LNCAP (cell line): ENCODE results near the gene PER3.

ENCODE experiments used
- TF ChIP-seq, protein P1 (sequence below): fragments of 450-650 bp; IDR thresholded peaks from 2 replicates; pipeline ENCODE4 v1.5.1; 2017; ENCODE audit warnings: mild to moderate bottlenecking

PER3 gene

DNA sequence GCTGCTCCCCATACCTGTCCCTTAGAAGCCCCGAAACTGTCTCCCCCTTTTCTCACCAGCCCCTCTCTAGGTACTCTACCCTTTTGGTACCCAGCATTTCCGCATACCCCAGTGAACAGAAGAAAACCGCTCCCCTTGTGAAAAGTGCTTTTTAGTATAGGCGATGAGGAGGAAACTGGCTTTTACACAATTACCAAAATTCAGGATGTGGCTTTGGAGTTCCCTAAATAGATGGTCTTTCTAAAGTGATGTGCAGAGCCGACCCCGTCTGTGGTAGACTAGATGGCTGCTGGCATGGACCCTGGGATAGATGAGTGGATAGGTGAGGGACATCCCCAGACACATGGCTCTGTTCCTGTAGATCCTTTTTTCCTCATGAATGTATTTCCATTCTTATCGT, 2.6 kb upstream of the PER3 start:
- TF ChIP-seq, protein P1, sequence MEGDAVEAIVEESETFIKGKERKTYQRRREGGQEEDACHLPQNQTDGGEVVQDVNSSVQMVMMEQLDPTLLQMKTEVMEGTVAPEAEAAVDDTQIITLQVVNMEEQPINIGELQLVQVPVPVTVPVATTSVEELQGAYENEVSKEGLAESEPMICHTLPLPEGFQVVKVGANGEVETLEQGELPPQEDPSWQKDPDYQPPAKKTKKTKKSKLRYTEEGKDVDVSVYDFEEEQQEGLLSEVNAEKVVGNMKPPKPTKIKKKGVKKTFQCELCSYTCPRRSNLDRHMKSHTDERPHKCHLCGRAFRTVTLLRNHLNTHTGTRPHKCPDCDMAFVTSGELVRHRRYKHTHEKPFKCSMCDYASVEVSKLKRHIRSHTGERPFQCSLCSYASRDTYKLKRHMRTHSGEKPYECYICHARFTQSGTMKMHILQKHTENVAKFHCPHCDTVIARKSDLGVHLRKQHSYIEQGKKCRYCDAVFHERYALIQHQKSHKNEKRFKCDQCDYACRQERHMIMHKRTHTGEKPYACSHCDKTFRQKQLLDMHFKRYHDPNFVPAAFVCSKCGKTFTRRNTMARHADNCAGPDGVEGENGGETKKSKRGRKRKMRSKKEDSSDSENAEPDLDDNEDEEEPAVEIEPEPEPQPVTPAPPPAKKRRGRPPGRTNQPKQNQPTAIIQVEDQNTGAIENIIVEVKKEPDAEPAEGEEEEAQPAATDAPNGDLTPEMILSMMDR, result no peak

DNA sequence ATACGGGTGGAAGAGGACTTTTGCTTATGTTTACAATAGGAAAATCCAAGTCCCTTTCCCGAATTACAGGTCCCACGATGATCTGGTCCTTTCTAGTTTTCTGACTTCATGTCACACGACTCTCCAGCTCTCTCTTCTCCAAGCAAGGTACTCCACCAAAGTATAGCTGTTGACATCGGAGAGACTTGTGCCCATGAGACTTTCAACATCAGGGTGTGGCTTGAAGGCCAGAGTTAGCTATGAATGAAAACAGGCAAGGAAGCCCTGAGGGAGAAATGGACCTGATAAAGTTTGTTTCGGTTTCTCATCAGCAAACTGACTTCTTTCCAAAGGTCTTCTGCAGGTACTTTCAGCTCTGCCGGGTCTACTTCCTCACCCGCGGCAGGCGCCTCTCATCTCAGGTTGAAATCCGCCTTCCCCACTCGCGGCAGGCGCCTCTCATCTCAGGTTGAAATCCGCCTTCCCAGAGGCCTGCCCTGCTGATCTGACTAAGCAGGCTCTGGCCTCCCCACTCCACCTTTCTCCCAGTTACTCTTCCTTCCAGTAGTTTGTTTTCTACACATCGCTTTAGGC, 2.1 kb upstream of the PER3 start:
- TF ChIP-seq, protein P1, result no peak

DNA sequence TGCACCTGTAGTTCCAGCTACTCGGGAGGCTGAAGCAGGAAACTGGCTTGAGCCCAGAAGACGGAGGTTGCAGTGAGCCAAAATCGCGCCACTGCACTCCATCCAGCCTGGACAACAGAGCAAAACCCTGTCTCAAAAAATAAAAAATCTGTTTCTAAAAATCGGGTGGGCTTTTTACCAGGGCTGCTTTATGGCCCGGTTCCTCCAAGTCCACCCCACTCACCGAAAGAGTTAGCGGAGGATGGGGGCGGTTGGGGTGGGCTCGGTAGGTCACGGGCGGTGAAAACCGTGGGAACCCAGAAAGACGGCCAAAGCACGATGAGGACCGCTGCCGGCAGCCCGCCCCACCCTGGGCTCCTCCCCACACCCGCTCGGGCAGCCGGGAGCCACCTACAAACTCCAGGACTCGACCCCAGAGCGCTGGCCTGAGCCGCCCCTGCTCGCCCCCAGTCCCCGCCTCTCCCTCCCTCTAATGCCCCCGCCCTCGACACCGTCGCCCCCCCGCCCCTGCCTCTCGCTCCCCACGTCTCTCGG, 846 bp upstream of the PER3 start:
- TF ChIP-seq, protein P1, result no peak

DNA sequence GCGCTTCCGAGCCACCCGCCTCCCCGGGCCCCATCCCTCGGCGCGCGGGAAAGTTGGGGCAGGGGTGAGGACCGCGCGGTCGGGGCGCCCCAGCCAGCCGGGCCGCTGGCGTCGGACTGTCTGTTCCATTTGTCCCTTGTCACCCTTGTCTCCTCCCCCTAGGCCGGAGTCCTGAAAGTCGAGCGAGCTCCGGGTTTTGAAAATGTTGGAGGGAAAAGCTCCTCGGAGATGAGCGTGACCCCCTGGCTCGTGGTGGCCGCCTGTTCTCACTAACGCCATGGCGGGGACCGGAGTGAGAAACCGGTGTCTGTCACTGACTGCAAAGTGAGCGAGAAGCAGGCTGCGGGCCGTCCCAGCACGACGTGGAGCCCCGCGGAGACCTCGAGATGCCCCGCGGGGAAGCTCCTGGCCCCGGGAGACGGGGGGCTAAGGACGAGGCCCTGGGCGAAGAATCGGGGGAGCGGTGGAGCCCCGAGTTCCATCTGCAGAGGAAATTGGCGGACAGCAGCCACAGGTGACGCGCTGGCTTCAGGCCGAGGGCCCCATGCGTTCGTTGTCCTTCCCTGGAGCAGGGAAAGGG, 491 bp downstream of the PER3 start:
- TF ChIP-seq, protein P1, result no peak

DNA sequence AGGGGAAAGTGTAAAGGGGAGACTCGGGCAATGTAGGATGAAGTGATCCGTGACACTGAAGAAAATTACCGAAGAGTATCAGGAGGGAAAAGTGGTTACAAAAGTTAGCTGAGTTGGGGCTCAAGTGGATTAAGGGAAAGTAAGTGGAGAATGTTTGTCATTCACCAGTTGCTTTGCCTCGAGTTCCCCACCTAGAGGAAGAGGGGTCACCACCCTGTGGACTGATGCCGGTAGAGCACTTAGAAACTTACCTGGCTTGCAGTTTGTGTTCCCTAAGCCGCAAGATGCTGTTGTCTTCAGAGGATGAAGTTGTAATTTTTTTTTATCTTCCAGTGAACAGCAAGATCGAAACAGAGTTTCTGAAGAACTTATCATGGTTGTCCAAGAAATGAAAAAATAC, 1.0 kb downstream of the PER3 start:
- TF ChIP-seq, protein P1, result no peak

DNA sequence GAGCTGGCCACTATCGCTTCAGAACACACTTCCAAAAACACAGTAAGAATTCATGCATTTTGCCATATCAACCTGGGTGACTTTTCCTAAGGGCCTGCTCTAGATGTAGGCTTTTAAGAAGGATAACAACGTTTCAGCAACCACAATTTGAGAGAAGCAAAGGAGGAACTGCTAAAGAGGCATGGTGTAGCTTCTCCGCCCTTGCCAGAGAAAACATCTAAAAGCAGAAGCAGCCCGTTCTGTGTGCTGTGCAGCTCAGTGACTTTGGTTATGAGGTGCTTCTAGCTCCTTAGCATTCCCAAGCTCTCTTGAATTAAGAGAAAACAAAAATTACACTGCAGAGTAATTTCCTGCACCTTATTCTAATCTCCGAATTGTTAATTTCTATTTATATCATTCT, 2.7 kb downstream of the PER3 start:
- TF ChIP-seq, protein P1, result no peak

DNA sequence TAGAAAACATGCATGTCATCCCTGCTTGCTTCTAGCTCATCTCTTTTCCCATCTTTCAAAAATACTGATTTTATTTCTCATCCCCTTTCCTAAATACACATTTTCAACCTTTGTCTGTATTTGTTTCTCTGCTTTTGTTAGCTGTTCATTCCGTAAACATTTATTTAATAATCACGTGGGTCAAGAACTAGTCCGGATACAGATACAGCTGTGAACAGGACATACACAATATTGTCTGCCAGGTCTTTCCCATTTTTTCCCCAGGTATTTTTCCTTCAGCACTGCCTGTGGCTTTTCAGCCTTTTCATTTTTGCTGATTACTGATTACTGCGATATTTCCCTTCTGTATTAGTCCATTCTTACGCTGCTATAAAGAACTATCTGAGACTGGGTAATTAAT, 5.7 kb downstream of the PER3 start:
- TF ChIP-seq, protein P1, result no peak
